SHP77 (cell line): Measurements from ENCODE around the gene LDB1.

Experiments
- DNase-seq, 2 experiments: peaks; one replicate each; lab custom pipeline; 2025; lab: John Stamatoyannopoulos, UW

LDB1 gene

GRCh38 chr10:102120142-102120990 is at the start of gene LDB1:
TSS of gene LDB1 (minus strand) at chr10:102120368. CDS start at chr10:102120110, 258 bp downstream.
- peak; percentile 53 to 71 for DNase-seq

GRCh38 chr10:102167861-102168260 is 47.7 kb upstream of the LDB1 start:
- no peak for DNase-seq

- DNase-seq, result no peak
Measured at GRCh38 chr10:102163342-102163989, 43.3 kb upstream of the LDB1 start.

GRCh38 chr10:102159831-102160230 is 39.7 kb upstream of the LDB1 start:
- no peak for DNase-seq

GRCh38 chr10:102159051-102159597 is 39.0 kb upstream of the LDB1 start:
- no peak for DNase-seq

- DNase-seq, result peak; percentile 58 to 62
Measured at GRCh38 chr10:102157224-102157623, 37.1 kb upstream of the LDB1 start.

- no peak for DNase-seq
Measured at GRCh38 chr10:102154466-102155116, 34.4 kb upstream of the LDB1 start.

- no peak for DNase-seq
Measured at GRCh38 chr10:102153093-102153620, 33.0 kb upstream of the LDB1 start.

- no peak for DNase-seq
Measured at GRCh38 chr10:102152545-102152890, 32.4 kb upstream of the LDB1 start.

- DNase-seq, result peak; percentile 97
Measured at GRCh38 chr10:102151774-102152544, 31.8 kb upstream of the LDB1 start, which contains the start of gene NOLC1. TSS of gene NOLC1 (plus strand) at chr10:102152389. CDS start at chr10:102152411, 22 bp downstream.

- DNase-seq, result no peak
Measured at GRCh38 chr10:102150970-102151773, 31.0 kb upstream of the LDB1 start.

- DNase-seq, result no peak
Measured at GRCh38 chr10:102148275-102148674, 28.1 kb upstream of the LDB1 start.

GRCh38 chr10:102147561-102147960 is 27.4 kb upstream of the LDB1 start:
- DNase-seq, result no peak

GRCh38 chr10:102146971-102147428 is 26.8 kb upstream of the LDB1 start:
- no peak for DNase-seq

GRCh38 chr10:102141583-102142107 is 21.5 kb upstream of the LDB1 start:
- no peak for DNase-seq

GRCh38 chr10:102140913-102141540 is 20.9 kb upstream of the LDB1 start:
- DNase-seq, result no peak

GRCh38 chr10:102140218-102140617 is 20.1 kb upstream of the LDB1 start:
- no peak for DNase-seq

GRCh38 chr10:102139281-102140110 is 19.3 kb upstream of the LDB1 start:
- no peak for DNase-seq
